GM19328 (cell line): ENCODE data around the gene HCLS1.
"Not testable (repeated sequence)": the region's sequence is repeated elsewhere in the genome, so short reads cannot be mapped to it uniquely, and the experiment has no call there.

Experiments
- ATAC-seq: cut with Tn5 transposase; IDR thresholded peaks from one replicate; pipeline ENCODE4 v1.9.1; 2021; ENCODE audit warnings: mild to moderate bottlenecking, moderate library complexity; ENCODE audit not compliant: unreplicated experiment

Gene HCLS1

GRCh38 chr3:121660356-121661171 is at the start of gene HCLS1:
TSS of gene HCLS1 (minus strand) at chr3:121660903. CDS start at chr3:121658347, 2,556 bp downstream.
- ATAC-seq, result peak; percentile 85

GRCh38 chr3:121710347-121710746 is 49.6 kb upstream of the HCLS1 start:
- no peak for ATAC-seq

DNA sequence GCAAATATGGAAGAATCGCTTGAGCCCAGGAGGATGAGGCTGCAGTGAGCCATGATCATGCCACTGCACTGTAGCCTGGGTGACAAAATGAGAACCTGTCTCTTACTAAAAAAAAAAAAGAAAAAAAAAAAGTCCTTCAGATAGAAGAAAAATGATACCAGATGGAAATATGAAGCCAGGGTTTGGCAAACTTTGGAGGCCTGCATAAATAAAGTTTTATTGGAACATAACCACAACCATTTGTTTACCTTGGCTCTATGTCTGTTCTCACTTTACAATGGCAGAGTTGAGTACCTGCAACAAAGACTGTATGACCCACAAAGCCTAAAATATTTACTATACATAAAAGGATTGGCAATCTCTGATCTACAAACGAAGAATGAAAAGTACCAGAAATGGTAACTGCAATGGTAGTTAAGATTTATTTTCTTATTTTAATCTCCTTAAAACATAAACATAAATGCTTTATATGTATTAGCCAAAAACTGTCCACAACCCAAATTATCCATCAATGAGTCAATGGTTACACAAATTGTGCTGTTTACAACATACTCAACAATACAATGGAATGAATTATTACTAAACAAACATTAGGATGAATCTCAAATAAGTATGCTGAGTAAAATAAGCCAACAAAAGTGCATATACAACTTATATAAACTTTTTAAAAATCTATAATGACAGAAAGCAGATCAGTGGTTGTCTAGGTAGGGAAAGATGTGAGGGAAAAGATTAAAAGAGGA is 47.0 kb upstream of the HCLS1 start:
- ATAC-seq, result no peak

GRCh38 chr3:121705541-121705940 is 44.8 kb upstream of the HCLS1 start:
- ATAC-seq, result no peak

DNA sequence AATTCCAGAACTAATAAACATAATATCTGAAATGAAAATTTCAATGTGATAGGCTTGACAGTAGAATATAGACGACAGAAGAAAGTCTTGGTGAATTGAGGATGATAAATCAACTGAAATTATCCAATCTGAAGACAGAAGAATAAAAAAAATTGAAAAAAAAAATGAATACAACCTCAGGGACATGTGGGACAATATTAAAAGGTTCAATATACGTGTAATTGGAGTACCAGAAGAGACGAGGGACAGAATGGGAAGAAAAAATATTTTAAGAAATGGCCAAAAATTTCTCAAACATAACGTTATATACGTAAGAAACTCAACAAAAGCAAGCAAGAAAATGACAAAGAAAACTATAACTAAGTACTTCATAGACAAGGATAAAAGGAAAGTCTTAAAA is 43.3 kb upstream of the HCLS1 start:
- no peak for ATAC-seq

- ATAC-seq, result no peak
Observed at GRCh38 chr3:121698901-121699300, 38.2 kb upstream of the HCLS1 start.

GRCh38 chr3:121698476-121698875 is 37.8 kb upstream of the HCLS1 start:
- ATAC-seq, result no peak

DNA sequence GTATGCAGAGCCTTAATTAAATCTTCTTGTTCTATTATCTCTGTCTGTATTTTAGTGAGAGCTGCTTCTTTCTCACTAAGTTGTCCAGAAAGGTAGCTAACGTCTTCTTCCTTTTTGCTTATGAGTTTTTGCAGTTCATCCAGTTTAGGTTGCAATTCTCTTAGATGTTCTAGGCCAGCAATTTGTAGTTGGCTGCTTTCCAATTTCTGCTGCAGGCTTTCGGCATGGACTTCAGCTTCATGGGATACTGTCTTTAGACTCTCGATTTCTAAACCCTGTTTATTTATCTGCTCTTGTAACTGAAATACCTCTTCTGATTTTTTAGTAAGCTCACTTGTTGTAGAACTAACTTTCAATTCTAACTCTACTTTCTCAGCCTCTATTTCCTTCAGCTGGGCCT is 35.5 kb upstream of the HCLS1 start:
- no peak for ATAC-seq

DNA sequence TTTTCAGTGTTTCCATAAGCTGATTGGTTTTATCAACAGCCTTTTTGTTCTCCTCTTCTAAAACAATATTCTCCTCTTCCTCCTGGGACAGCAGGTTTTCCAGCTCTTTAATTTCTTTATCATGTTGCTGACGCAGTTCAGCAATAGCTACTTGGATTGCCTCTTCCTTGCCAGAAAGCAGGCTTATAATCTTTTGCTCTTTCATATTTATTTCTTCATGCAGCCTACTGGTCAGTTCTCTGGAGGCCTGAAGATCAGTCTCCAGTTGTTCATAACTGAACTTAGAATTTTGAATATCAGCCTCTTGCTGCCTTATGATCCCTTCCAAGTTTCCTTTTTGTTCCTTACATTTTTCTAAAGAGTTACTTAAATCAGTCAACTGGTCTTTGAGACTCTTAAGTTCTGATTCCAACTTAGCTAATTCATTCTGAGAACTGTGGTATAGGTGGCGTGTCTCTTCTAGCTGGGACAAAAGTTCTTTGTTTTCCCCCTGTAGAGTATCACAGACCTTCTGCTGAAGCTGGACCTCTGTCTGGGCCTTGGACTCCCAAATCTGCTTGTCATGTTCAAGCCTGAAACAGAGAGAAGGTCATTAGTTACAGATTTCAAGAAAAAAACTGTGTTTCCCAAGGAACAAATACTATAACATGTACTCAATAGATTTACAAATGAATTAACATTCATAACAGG is 31.5 kb upstream of the HCLS1 start:
- no peak for ATAC-seq

DNA sequence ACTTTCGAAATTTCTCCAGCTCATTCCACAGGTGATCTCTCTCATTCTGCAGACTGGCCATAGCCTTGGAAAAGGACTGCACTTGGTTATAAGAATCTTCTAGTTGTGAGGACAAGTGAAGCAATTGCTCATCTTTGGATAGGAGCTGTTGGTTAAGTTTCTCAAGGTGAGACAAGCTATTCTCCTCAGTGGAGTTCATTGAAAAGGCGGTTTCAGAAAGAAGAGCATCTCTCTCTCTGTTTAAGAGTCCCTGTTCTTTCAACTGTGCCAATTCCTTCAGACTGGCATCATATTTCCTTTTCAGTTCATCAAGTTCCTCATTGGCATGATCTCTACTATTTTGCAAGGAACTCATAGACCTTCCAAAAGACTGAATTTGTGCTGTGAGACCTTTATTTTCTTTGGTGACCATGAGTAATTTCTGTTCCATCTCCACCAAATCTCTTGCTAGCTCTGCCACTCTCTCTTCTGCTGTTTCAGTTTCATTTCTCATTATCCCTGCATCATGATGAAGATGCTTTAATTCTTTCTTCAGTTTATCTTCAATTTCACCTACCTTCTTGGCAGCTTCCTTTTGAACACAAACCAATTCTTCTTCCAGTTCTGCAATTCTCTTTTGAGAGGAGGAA is 30.2 kb upstream of the HCLS1 start:
- ATAC-seq, result no peak

DNA sequence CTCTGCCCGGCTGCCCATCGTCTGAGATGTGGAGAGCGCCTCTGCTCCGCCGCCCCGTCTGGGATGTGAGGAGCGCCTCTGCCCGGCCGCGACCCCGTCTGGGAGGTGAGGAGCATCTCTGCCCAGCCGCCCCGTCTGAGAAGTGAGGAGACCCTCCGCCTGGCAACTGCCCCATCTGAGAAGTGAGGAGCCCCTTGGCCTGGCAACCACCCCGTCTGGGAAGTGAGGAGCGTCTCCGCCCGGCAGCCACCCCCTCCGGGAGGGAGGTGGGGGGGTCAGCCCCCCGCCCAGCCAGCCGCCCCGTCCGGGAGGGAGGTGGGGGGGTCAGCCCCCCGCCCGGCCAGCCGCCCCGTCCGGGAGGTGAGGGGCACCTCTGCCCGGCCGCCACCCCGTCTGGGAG is 28.0 kb upstream of the HCLS1 start:
- ATAC-seq, result not testable (repeated sequence)

DNA sequence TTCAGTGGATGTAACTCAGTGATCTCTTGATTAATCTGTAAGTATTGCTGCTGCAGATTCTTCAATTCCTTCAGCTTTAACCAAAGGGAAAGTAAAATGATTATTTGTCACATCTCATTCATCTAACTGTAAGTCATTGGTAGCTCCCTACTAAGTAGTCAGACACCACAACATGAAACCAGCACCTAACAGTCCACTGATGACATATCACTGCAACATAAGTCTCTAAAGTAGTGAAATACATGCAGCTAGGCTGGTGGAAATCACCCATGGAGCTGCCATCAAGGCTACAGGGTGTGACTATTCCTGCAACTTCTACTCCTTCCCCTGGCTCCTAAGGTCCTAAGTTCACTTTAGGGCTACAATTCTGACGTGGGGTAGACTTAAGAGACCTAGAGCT is 21.1 kb upstream of the HCLS1 start:
- no peak for ATAC-seq

DNA sequence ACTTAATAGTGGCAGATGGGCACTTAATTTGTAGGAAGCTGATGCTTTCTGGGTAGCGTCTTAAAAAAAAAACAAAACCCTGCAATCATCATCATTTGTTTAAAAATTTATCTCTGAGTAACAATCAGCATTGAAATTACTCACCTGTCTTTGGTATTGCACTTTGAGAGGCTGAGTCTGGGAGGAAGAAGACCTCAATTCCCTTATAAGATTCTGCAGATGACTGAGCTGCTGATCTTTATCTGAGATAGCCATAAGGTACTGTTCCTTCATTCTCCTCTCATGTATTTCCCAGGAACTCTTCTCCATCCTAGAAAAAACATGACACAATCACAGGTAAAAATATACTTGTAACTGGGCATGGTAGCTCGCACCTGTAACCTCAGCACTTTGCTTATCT is 16.4 kb upstream of the HCLS1 start:
- ATAC-seq, result no peak

- ATAC-seq, result no peak
Observed at GRCh38 chr3:121670676-121671075, 10.0 kb upstream of the HCLS1 start.

GRCh38 chr3:121667333-121667732 is 6.6 kb upstream of the HCLS1 start:
- ATAC-seq, result no peak

DNA sequence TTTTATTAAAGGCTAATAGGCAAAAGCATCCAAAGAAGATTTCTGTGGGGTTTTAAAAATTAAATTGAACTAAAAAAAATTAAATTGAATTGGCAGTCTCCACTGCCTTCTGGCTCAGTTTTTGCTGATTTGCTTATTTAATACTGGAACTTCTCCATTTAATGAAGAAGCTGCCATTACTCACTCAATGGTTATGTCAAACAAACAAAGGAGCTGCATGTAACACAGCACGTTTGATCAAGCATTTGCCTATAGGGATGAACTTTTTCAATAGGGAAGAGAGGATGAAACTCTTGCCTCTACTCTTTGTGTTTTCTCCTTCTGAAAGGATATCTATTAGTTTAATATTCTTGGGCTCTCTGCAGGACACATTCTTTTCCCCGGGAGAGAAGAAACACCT is 4.8 kb upstream of the HCLS1 start:
- no peak for ATAC-seq

DNA sequence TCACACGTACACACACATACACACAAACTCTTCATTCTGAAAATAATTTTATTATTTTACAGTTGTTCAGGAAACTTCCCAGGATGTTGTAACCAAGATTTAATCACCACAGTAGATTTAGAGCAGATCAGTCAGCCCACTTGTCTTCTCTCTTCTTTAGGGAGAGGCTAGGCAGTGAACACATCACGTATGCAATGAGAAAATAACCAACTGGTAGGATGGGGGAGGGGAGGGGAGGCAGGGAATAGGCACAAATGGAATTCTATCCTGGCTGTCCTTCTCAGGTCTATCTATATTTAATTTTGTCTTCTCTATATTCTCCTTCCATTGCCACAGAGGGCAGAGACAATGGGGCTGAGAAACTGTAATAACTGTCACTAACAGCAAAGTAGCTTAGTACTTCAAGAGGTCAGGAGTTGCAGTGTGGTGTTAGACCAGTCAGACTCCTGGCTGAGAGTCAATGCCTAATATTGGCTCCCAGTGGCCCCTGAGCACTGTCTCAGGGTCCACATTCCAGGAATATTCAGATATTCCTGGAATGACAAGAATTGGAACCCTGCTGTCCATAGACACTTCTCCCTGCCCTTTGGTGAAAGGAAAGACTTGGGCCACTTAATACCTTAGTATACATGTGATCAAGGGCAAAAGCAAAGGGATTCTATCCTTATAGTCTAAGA is 2.6 kb upstream of the HCLS1 start:
- ATAC-seq, result no peak

DNA sequence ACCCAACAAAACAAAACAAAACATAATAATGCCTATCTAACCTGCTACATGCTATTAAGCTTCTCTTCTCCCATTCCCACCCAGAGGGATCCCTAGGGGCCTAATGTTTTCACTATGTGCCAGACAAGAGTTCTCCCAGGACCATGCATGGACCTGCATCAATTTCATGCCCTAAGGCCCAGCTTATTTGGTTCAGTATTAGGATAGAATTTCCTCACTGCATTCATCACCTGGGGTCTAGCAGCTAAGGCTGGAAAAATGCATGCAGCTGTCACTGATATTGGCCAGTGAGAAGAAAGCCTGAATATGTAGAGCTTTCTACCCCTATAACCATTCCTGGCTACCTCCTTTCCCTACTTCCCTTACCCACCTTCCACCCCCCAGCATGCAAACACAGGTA is 2.0 kb upstream of the HCLS1 start:
- ATAC-seq, result no peak

- no peak for ATAC-seq
Observed at GRCh38 chr3:121661376-121661775, 673 bp upstream of the HCLS1 start.

DNA sequence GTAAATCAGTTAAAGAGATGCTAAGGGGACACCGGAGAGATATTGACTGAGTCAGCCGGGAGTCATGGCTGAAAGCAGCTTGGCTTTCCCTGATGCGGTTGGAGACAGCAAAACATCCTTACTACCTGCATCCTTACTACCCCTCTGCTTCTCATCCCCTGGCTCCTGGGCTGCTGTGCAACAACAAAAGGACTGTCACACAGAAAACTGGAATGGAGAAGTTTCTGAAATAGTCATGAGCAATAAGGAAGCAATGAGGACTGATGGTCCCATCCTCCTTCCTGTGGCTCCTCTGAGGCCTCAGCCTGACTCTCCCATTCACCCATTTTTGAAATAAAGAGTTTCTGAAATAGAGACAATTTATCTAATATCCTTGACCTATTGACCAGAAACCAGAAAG is 1.1 kb downstream of the HCLS1 start:
- ATAC-seq, result no peak
